ENCODE results near the gene RPAP3. TPM values are rescaled to one million over a fixed set of nuclear protein-coding genes. Genes with fewer than 3 reads are reported as not detected.

The RPAP3 gene
- total and polyA plus RNA-seq, 5 donors from 2014 or later, result 31.5 to 40.2 (median 33.0) TPM

DNA sequence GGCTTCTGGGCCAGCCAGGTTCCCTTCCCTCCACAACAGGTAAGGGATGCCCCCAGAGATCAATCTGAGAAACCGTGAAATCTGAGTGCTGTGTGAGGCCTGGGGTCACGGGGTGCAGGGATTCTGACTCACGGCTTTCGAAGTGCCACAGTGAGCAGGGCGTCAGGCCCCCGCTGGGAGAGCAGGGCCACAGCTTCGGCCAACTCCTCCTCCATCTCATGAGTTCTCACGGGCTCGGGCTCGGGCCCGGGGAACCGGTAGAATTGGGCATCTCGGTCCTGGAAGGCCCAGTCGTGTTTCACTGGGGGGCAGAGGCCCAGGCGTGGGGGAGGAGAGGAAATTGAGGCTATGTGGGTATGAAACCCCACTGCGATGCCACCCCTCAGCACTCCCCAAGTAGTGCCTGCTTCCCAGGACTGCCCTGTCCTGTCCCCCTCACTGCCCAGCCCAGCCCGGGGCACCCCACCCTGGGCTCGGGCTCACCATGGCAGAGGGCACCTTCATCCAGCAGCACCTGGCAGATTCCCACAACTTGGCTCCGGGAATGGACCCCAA is 45.2 kb upstream of the RPAP3 start:
- Mint-ChIP-seq H3K27ac (no peak overlapping the region), H3K27me3 (no peaks in the 10 kb centered on the region), H3K36me3 (no peaks in the 10 kb centered on the region), H3K4me3 (no peak overlapping the region), H3K4me1 (peaks cover 6 to 12% (median 10%) of the 10 kb centered on the region in 4 donors), H3K9me3 (no peaks in the 10 kb centered on the region)
- Histone ChIP-seq H3K27me3 (ENCODE audit: control insufficient read depth, insufficient read depth, low read length) (no peaks in the 10 kb centered on the region), H3K4me3 (ENCODE audit: low read depth, low read length) (no peak overlapping the region), H3K4me1 (ENCODE audit: control insufficient read depth, insufficient read depth, low read length, poor library complexity, severe bottlenecking) (peaks cover 7% of the 10 kb centered on the region), H3K36me3 (ENCODE audit: control insufficient read depth, insufficient read depth, low read length) (no peaks in the 10 kb centered on the region), H3K27ac (ENCODE audit: insufficient read depth, low read length, poor library complexity, severe bottlenecking) (no peak overlapping the region), H3K9me3 (ENCODE audit: control insufficient read depth in 2 of 2, low read length in 2 of 2) (no peaks in the 10 kb centered on the region)
- ATAC-seq (ENCODE audit: low read depth in 2 of 2) (no peak), DNase-seq (no peak)

DNA sequence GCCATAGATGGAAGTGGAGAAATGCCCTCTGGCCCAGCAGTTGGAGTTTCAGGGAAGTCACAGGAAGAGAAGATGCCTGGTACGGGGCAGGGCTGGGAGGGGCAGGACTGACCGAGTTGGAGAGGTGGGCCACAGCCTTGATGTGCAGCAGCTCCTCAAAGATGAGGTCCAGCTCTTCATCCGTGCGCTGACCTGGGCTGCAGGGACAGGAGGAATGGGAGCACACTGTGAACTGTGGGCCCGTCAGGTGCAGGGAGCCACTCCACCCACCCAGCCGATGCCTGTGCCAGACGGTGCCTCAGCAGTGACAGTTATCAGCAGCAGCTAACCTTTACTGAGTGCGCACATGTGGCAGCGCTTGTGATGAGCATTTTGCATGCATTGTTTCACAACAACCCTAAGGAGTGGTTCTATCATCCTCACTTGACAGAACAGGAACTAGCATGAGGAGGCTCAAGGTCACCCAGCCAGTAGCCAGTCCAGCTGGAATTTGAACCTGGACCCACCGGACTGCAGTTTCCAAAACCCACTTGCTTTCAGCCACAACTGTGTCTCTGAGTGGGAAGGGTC is 44.5 kb upstream of the RPAP3 start:
- Histone ChIP-seq H3K4me1 (ENCODE audit: control insufficient read depth, insufficient read depth, low read length, poor library complexity, severe bottlenecking) (peaks cover under 1% of the 10 kb centered on the region), H3K36me3 (ENCODE audit: control insufficient read depth, insufficient read depth, low read length) (no peaks in the 10 kb centered on the region), H3K4me3 (ENCODE audit: low read depth, low read length) (no peak overlapping the region), H3K27ac (ENCODE audit: insufficient read depth, low read length, poor library complexity, severe bottlenecking) (no peak overlapping the region), H3K27me3 (ENCODE audit: control insufficient read depth, insufficient read depth, low read length) (no peaks in the 10 kb centered on the region), H3K9me3 (ENCODE audit: control insufficient read depth in 2 of 2, low read length in 2 of 2) (no peaks in the 10 kb centered on the region)
- Mint-ChIP-seq H3K36me3 (no peaks in the 10 kb centered on the region), H3K9me3 (no peaks in the 10 kb centered on the region), H3K27ac (no peak overlapping the region), H3K4me1 (peaks cover 2 to 6% (median 4%) of the 10 kb centered on the region in 4 donors), H3K27me3 (peaks cover under 1% of the 10 kb centered on the region), H3K4me3 (no peak overlapping the region)
- ATAC-seq (ENCODE audit: low read depth in 2 of 2) (no peak), DNase-seq (no peak)

DNA sequence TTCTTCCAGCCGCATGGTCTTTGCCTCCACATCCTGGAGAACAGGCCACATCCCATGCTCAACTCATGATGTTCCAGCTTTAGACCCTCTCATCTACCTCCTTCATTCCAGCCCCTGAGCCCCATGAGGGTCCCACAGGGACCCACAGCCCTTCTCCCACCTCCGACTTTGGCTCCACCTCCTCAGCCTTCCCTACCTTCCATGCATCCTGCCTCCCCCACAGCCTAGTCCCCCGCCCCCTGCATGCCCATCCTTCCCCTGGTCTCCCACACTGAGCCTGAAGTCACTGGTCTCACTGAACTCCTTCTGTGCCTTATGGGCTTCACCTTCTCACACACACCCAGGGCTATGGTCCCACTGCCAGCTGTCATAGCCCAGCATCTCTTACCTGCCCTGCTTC is 43.1 kb upstream of the RPAP3 start:
- no peak for DNase-seq
- no peak overlapping the region for H3K27ac ChIP-seq (ENCODE audit: insufficient read depth, low read length, poor library complexity, severe bottlenecking)
- H3K4me1 ChIP-seq (ENCODE audit: control insufficient read depth, insufficient read depth, low read length, poor library complexity, severe bottlenecking), result no peaks in the 10 kb centered on the region
- ATAC-seq (ENCODE audit: low read depth in 2 of 2), result no peak
- H3K27me3 ChIP-seq (ENCODE audit: control insufficient read depth, insufficient read depth, low read length), result no peaks in the 10 kb centered on the region
- H3K4me3 ChIP-seq (ENCODE audit: low read depth, low read length), result no peak overlapping the region
- Mint-ChIP-seq H3K27ac (no peak overlapping the region), H3K9me3 (no peaks in the 10 kb centered on the region), H3K4me1 (peaks cover 0 to 1% (median 0%) of the 10 kb centered on the region in 4 donors), H3K27me3 (peaks cover 6% of the 10 kb centered on the region), H3K36me3 (no peaks in the 10 kb centered on the region), H3K4me3 (no peak overlapping the region)
- H3K36me3 ChIP-seq (ENCODE audit: control insufficient read depth, insufficient read depth, low read length), result no peaks in the 10 kb centered on the region
- no peaks in the 10 kb centered on the region for H3K9me3 ChIP-seq (ENCODE audit: control insufficient read depth in 2 of 2, low read length in 2 of 2)

DNA sequence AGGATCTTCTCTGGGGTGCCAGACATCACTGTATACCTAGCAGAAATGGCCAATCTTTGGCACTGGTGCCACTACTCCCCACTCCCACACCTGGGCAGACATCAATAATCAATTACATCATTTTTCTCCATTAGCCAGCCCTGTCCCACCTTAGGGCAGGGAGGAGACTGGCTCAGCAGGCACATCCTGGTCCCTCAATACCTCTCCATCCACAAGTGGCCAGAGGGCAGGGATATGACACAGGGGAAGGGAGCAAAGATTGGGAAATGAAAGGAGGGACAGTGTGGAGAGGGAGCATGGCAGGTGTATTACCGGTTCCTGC is 42.6 kb upstream of the RPAP3 start:
- H3K9me3 Mint-ChIP-seq, result no peaks in the 10 kb centered on the region
- Histone ChIP-seq H3K27ac (ENCODE audit: insufficient read depth, low read length, poor library complexity, severe bottlenecking) (no peak overlapping the region), H3K4me3 (ENCODE audit: low read depth, low read length) (no peak overlapping the region), H3K4me1 (ENCODE audit: control insufficient read depth, insufficient read depth, low read length, poor library complexity, severe bottlenecking) (no peaks in the 10 kb centered on the region), H3K9me3 (ENCODE audit: control insufficient read depth in 2 of 2, low read length in 2 of 2) (no peaks in the 10 kb centered on the region), H3K27me3 (ENCODE audit: control insufficient read depth, insufficient read depth, low read length) (no peaks in the 10 kb centered on the region), H3K36me3 (ENCODE audit: control insufficient read depth, insufficient read depth, low read length) (no peaks in the 10 kb centered on the region)
- ATAC-seq (ENCODE audit: low read depth in 2 of 2), result no peak
- no peak for DNase-seq
- peaks cover 0 to 5% (median 0%) of the 10 kb centered on the region in 4 donors for H3K4me1 Mint-ChIP-seq
- no peak overlapping the region for H3K4me3 Mint-ChIP-seq
- peaks cover 6% of the 10 kb centered on the region for H3K27me3 Mint-ChIP-seq
- H3K27ac Mint-ChIP-seq, result no peak overlapping the region
- no peaks in the 10 kb centered on the region for H3K36me3 Mint-ChIP-seq

DNA sequence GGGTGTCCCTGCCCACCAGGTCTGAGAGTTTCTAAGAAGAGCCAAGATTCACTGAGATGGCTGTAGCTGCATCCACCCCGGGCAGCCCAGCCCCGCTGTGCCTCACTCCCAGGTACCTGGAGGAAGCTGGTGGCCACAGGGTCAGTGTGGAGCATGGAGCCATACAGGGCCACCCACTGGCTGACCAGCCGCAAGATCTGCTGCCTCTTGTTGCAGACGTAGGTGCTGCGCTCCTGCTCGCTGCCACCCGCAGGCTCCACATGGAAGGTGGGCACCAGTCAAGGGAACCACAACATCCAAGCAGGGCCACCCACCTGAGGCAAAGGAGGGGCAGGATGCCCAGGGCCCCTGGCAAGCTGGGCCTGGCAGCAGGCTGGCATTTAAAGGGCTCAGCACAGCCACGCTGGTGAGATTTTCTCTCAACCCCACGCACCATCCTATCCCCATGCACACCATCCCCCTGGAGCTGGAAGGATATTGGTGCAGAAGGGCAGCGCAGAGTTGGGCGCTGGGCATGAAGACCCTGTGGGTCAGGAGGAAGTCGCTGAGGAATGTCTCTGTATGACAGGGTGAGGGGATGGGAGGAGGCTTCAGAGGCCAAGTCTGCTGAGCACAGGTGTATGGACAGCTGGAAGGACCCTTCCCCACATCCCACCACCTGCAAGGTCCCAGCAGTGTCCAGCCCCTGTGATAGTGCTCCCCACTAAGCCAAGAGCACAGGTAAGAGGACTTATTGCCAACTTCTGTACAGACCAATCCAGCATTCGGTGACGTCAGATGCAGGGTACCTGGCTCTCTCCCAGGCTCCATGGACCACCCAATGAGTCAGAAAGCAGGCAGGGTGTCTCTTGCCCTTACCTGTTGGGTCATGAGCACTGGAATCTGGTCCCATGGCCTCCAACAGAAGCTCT is 42.0 kb upstream of the RPAP3 start:
- Histone ChIP-seq H3K27ac (ENCODE audit: insufficient read depth, low read length, poor library complexity, severe bottlenecking) (no peak overlapping the region), H3K36me3 (ENCODE audit: control insufficient read depth, insufficient read depth, low read length) (no peaks in the 10 kb centered on the region), H3K4me1 (ENCODE audit: control insufficient read depth, insufficient read depth, low read length, poor library complexity, severe bottlenecking) (no peaks in the 10 kb centered on the region), H3K9me3 (ENCODE audit: control insufficient read depth in 2 of 2, low read length in 2 of 2) (no peaks in the 10 kb centered on the region), H3K4me3 (ENCODE audit: low read depth, low read length) (no peak overlapping the region), H3K27me3 (ENCODE audit: control insufficient read depth, insufficient read depth, low read length) (no peaks in the 10 kb centered on the region)
- Mint-ChIP-seq H3K27me3 (peaks cover 6% of the 10 kb centered on the region), H3K27ac (no peak overlapping the region), H3K9me3 (no peaks in the 10 kb centered on the region), H3K4me1 (peaks cover 0 to 10% (median 1%) of the 10 kb centered on the region in 4 donors), H3K4me3 (no peak overlapping the region), H3K36me3 (no peaks in the 10 kb centered on the region)
- DNase-seq (no peak), ATAC-seq (ENCODE audit: low read depth in 2 of 2) (no peak)

DNA sequence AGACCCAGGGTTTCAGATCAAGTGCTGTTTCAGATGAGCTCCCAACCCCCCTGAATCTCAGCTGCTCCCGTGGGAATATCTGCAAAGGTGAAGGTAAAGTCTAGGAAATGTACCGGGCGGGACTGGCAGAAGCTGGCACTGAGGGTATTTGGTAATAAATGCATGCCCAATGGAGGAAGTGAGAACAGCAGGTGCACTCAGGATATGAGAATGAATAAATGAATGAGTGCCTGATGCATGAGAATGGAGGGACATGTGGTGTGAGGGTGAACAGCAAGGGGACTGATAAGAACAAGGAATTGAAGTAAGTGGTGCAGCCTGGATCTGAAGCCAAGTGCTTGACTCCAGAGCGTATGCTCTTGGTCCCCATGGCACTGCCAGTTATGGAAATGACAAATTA is 41.3 kb upstream of the RPAP3 start:
- no peaks in the 10 kb centered on the region for H3K27me3 ChIP-seq (ENCODE audit: control insufficient read depth, insufficient read depth, low read length)
- ATAC-seq (ENCODE audit: low read depth in 2 of 2), result no peak
- H3K27me3 Mint-ChIP-seq, result peaks cover 6% of the 10 kb centered on the region

DNA sequence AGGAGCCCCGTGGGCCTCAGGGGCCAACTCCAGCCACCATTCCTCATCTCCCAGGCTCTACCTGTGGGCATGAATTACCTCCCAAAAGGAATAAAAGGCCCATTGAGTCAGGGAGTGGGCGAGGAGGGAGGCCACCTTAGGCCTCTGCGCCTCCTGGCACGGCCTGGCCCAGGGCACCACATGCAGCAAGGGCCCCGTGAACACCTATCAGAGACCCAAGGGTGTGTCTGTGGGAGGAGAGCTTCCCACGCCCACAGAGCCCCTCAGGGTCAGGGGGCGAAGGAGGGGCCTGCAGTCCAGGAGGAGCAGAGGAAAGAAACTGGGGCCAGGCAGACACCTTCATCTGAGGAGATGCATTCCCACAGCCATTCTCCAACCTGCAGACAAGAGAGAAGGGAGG is 40.7 kb upstream of the RPAP3 start:
- no peak overlapping the region for H3K27ac ChIP-seq (ENCODE audit: insufficient read depth, low read length, poor library complexity, severe bottlenecking)
- Mint-ChIP-seq H3K9me3 (no peaks in the 10 kb centered on the region), H3K4me1 (peaks cover 0 to 21% (median 4%) of the 10 kb centered on the region in 4 donors), H3K27me3 (peaks cover 6% of the 10 kb centered on the region), H3K36me3 (no peaks in the 10 kb centered on the region), H3K4me3 (no peak overlapping the region), H3K27ac (no peak overlapping the region)
- H3K4me1 ChIP-seq (ENCODE audit: control insufficient read depth, insufficient read depth, low read length, poor library complexity, severe bottlenecking), result peaks cover 4% of the 10 kb centered on the region
- H3K9me3 ChIP-seq (ENCODE audit: control insufficient read depth in 2 of 2, low read length in 2 of 2), result no peaks in the 10 kb centered on the region
- H3K27me3 ChIP-seq (ENCODE audit: control insufficient read depth, insufficient read depth, low read length), result no peaks in the 10 kb centered on the region
- H3K4me3 ChIP-seq (ENCODE audit: low read depth, low read length), result no peak overlapping the region
- DNase-seq (no peak), ATAC-seq (ENCODE audit: low read depth in 2 of 2) (no peak)
- no peaks in the 10 kb centered on the region for H3K36me3 ChIP-seq (ENCODE audit: control insufficient read depth, insufficient read depth, low read length)

More for the DNA sequence above, 41.3 kb upstream of the RPAP3 start:
- Histone ChIP-seq H3K4me3 (ENCODE audit: low read depth, low read length) (no peak overlapping the region), H3K4me1 (ENCODE audit: control insufficient read depth, insufficient read depth, low read length, poor library complexity, severe bottlenecking) (no peaks in the 10 kb centered on the region), H3K27ac (ENCODE audit: insufficient read depth, low read length, poor library complexity, severe bottlenecking) (no peak overlapping the region), H3K9me3 (ENCODE audit: control insufficient read depth in 2 of 2, low read length in 2 of 2) (no peaks in the 10 kb centered on the region), H3K36me3 (ENCODE audit: control insufficient read depth, insufficient read depth, low read length) (no peaks in the 10 kb centered on the region)
- Mint-ChIP-seq H3K4me3 (no peak overlapping the region), H3K4me1 (peaks cover 0 to 14% (median 3%) of the 10 kb centered on the region in 4 donors), H3K36me3 (no peaks in the 10 kb centered on the region), H3K9me3 (no peaks in the 10 kb centered on the region), H3K27ac (no peak overlapping the region)
- DNase-seq, result no peak
